Natural killer cell (primary cell): ENCODE measurements around the gene HNRNPU. TPM values are rescaled to one million over a fixed set of nuclear protein-coding genes. Genes with fewer than 3 reads are reported as not detected.

Experiments used
- ATAC-seq, 3 donors: fragments of 150-1000 bp in 2 of 3; fragments of 200-7000 bp in 1 of 3; cut with Tn5 transposase; 1 replicate in 1 of 3; 2 replicates in 2 of 3; pipeline ENCODE4 v1.10.0; 2021; ENCODE audit warnings: mild to moderate bottlenecking in 2 of 3, moderate library complexity in 2 of 3
- DNase-seq, 2 donors: peaks; one replicate each; pipeline versions ENCODE4 v3.0.0 to v3.0.0-alpha.2; 2013 to 2021; ENCODE audit warnings: mixed read lengths in 1 of 2
- H3K27ac ChIP-seq: one replicate; pipeline ENCODE4 v1.5.1; 2013; ENCODE audit warnings: mild to moderate bottlenecking, low read length
- H3K27me3 ChIP-seq: one replicate; pipeline ENCODE4 v1.6.1; 2013; ENCODE audit warnings: low read length; ENCODE audit not compliant: control insufficient read depth, insufficient read depth
- H3K36me3 ChIP-seq: one replicate; pipeline ENCODE4 v1.6.1; 2013; ENCODE audit warnings: low read length; ENCODE audit not compliant: control insufficient read depth, insufficient read depth
- H3K4me1 ChIP-seq: one replicate; pipeline ENCODE4 v1.6.1; 2013; ENCODE audit warnings: low read length; ENCODE audit not compliant: control insufficient read depth, insufficient read depth
- H3K4me3 ChIP-seq: one replicate; pipeline ENCODE4 v1.5.1; 2013; ENCODE audit warnings: low read length
- H3K9me3 ChIP-seq: one replicate; pipeline ENCODE4 v1.6.1; 2013; ENCODE audit warnings: low read length; ENCODE audit not compliant: control insufficient read depth, insufficient read depth
- H3K27ac Mint-ChIP-seq, 2 donors: one replicate each; pipeline ENCODE4 v1.8.0; 2022; ENCODE audit warnings: mild to moderate bottlenecking in 2 of 2, mixed read lengths in 2 of 2, moderate library complexity in 1 of 2
- H3K27me3 Mint-ChIP-seq, 2 donors: one replicate each; pipeline ENCODE4 v1.8.0; 2022; ENCODE audit warnings: low read depth in 2 of 2, mixed read lengths in 2 of 2
- H3K36me3 Mint-ChIP-seq: one replicate; pipeline ENCODE4 v1.8.0; 2022; ENCODE audit warnings: mixed read lengths
- H3K4me1 Mint-ChIP-seq, 2 donors: one replicate each; pipeline ENCODE4 v1.8.0; 2022; ENCODE audit warnings: mixed read lengths in 2 of 2
- H3K4me3 Mint-ChIP-seq: one replicate; pipeline ENCODE4 v1.8.0; 2022; ENCODE audit warnings: mild to moderate bottlenecking, moderate library complexity, mixed read lengths
- H3K9me3 Mint-ChIP-seq, 2 donors: one replicate each; pipeline ENCODE4 v1.8.0; 2022; ENCODE audit warnings: mixed read lengths in 2 of 2
- WGBS: methylation state at CpG from one replicate; pipeline ENCODE4 v1.1.7; 2013; ENCODE audit warnings: missing lambda C conversion rate; ENCODE audit not compliant: insufficient coverage; 5-methylcytosine and 5-hydroxymethylcytosine counted together
- intact Hi-C: fragments of 100-400 bp; cut with micrococcal nuclease; formaldehyde crosslinking; loops from one replicate; pipeline ENCODE4 v1.14.2; 2022
- total RNA-seq, 4 donors: library from RNA; stranded (reverse); fragments of 120-200 nt in 1 of 4; gene quantifications; one replicate each; pipeline versions ENCODE4 v1.2.3 to v1.2.4, GENCODE V29; 2013 to 2022
- TF ChIP-seq, protein P1 (sequence below): fragments of 200-600 bp; IDR thresholded peaks from one replicate; pipeline ENCODE4 v1.8.0; 2022; ENCODE audit warnings: antibody characterized with exemption

HNRNPU gene
- total RNA-seq, 3 donors from 2014 or later (not counting 1 experiment from before 2014, with no cell fraction given), result 467 to 603 (median 504) TPM

DNA sequence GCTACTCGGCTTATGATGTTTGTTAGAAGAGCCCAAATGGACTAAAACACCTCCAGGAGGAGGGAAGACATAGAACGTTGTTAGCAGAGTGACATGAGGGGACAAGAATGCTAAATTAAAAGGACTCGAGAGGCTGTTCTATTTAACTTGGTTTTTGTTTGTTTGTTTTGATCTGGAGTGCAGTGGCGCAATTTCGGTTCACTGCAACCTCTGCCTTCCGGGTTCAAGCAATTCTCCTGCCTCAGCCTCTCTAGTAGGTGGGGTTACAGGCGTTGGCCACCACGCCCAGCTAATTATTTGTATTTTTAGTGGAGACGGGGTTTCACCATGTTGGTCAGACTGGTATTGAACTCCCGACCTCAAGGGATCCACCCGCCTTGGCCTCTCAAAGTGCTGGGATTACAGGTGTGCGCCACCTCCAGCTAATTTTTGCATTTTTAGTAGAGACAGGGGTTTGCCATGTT is 5.1 kb upstream of the HNRNPU start:
- Mint-ChIP-seq H3K27me3 (no peaks in the 10 kb centered on the region), H3K27ac (peak overlapping the region; percentile 74 to 89), H3K36me3 (no peaks in the 10 kb centered on the region), H3K4me3 (peak overlapping the region; percentile 37), H3K4me1 (peaks cover 25 to 30% of the 10 kb centered on the region in 2 donors), H3K9me3 (no peaks in the 10 kb centered on the region)
- Histone ChIP-seq H3K27ac (peak overlapping the region; percentile 24), H3K9me3 (no peaks in the 10 kb centered on the region), H3K4me1 (peaks cover 18% of the 10 kb centered on the region), H3K4me3 (no peak overlapping the region), H3K36me3 (no peaks in the 10 kb centered on the region), H3K27me3 (no peaks in the 10 kb centered on the region)
- no peak for DNase-seq
- ATAC-seq, result no peak
- WGBS, result 93% methylated on average over 12 of the region's 12 CpGs
- TF ChIP-seq, protein P1, sequence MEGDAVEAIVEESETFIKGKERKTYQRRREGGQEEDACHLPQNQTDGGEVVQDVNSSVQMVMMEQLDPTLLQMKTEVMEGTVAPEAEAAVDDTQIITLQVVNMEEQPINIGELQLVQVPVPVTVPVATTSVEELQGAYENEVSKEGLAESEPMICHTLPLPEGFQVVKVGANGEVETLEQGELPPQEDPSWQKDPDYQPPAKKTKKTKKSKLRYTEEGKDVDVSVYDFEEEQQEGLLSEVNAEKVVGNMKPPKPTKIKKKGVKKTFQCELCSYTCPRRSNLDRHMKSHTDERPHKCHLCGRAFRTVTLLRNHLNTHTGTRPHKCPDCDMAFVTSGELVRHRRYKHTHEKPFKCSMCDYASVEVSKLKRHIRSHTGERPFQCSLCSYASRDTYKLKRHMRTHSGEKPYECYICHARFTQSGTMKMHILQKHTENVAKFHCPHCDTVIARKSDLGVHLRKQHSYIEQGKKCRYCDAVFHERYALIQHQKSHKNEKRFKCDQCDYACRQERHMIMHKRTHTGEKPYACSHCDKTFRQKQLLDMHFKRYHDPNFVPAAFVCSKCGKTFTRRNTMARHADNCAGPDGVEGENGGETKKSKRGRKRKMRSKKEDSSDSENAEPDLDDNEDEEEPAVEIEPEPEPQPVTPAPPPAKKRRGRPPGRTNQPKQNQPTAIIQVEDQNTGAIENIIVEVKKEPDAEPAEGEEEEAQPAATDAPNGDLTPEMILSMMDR, result no peak
- intact Hi-C loops, result loop anchor here (10.0 kb wide), 1 partner anchor 415 kb away; the partner anchor contains the start of gene ADSS2

DNA sequence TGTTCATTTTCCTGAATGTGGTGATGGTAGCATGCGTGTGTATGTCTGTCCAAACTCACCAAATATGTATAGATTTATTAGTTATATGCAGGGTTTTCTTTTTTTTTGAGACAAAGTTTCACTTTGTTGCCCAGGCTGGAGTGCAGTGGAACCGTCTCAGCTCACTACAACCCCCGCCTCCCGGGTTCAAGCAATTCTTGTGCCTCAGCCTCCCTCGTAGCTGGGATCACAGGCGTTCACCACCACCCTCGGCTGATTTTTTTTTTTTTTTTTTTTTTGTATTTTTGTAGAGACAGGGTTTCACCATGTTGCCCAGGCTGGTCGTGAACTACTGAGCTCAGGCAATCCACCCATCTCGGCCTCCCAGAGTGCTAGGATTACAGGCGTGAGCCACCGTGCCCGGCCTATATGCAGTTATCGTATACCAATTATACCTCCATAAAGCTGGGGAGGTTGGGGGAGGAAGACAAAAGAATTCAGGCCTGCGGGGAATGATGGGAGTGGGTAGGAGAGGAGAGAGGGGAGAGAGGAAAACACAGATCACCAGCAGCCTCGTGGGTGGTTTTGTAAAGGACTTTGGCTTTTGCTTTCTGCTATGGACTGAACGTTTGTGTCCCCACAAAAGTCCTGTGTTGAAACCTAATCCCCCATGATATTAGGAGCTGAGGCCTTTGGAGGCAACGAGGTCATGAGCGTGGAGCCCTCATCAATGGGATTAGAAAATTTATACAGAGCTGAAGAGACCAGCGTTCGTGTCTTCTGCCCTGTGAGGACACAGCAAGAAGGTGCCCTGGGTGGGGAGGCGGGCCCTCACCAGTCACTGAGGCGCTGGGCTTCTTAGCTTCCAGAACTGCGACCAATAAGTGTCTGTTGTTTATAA is 4.4 kb upstream of the HNRNPU start:
- H3K27me3 Mint-ChIP-seq, result no peaks in the 10 kb centered on the region
- Histone ChIP-seq H3K27me3 (no peaks in the 10 kb centered on the region), H3K4me3 (no peak overlapping the region), H3K4me1 (peaks cover 18% of the 10 kb centered on the region), H3K36me3 (no peaks in the 10 kb centered on the region), H3K27ac (no peak overlapping the region), H3K9me3 (no peaks in the 10 kb centered on the region)
- ATAC-seq, result no peak
- peaks cover 25 to 37% of the 10 kb centered on the region in 2 donors for H3K4me1 Mint-ChIP-seq
- 96% methylated on average over 20 of the region's 23 CpGs for WGBS
- H3K27ac Mint-ChIP-seq, result peak overlapping the region; percentile 74 to 89
- H3K9me3 Mint-ChIP-seq, result no peaks in the 10 kb centered on the region
- DNase-seq, result no peak
- no peaks in the 10 kb centered on the region for H3K36me3 Mint-ChIP-seq
- intact Hi-C loops, result loop anchor here (10.0 kb wide), 1 partner anchor 414 kb away; the partner anchor contains the start of gene ADSS2
- H3K4me3 Mint-ChIP-seq, result peak overlapping the region; percentile 37
- TF ChIP-seq, protein P1, result no peak

DNA sequence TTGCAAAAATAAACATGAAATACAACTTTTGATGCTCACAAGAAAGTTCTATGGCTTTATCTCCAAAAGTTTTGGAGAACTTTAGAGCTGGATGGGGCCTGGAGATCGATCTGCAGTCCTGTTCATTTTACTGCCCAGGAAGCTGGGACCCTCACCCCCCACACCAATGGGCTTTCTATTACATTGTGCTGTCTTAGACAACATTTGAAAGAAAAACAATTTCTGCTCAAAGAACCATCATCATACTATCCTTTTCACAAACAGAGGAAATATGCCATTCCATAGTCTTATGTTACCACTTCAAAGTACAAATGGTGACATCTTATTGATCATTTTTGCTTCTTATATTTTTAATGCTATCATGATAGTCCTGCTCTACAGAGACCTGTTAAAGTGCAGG is 2.0 kb upstream of the HNRNPU start:
- no peak for DNase-seq
- H3K27ac ChIP-seq, result no peak overlapping the region
- intact Hi-C loops, result loop anchor here (10.0 kb wide), 1 partner anchor 412 kb away; the partner anchor contains the start of gene ADSS2
- no peaks in the 10 kb centered on the region for H3K9me3 ChIP-seq
- H3K27ac Mint-ChIP-seq, result peak overlapping the region; percentile 38 to 98
- peaks cover 21% of the 10 kb centered on the region for H3K4me1 ChIP-seq
- H3K4me1 Mint-ChIP-seq, result peaks cover 40 to 56% of the 10 kb centered on the region in 2 donors
- no peaks in the 10 kb centered on the region for H3K27me3 ChIP-seq
- H3K4me3 Mint-ChIP-seq, result peak overlapping the region; percentile 42
- TF ChIP-seq, protein P1, result no peak
- WGBS, result 75% methylated on average over 1 of the region's 1 CpG
- H3K9me3 Mint-ChIP-seq, result no peaks in the 10 kb centered on the region
- H3K27me3 Mint-ChIP-seq, result no peaks in the 10 kb centered on the region
- no peaks in the 10 kb centered on the region for H3K36me3 Mint-ChIP-seq
- peaks cover 4% of the 10 kb centered on the region for H3K36me3 ChIP-seq
- no peak for ATAC-seq
- no peak overlapping the region for H3K4me3 ChIP-seq
